Measurements from ENCODE around the gene CLEC16A.

Gene CLEC16A

GRCh38 chr16:11049396-11050059 lies 105.2 kb downstream of the CLEC16A start:
- no peak for DNase-seq

DNA sequence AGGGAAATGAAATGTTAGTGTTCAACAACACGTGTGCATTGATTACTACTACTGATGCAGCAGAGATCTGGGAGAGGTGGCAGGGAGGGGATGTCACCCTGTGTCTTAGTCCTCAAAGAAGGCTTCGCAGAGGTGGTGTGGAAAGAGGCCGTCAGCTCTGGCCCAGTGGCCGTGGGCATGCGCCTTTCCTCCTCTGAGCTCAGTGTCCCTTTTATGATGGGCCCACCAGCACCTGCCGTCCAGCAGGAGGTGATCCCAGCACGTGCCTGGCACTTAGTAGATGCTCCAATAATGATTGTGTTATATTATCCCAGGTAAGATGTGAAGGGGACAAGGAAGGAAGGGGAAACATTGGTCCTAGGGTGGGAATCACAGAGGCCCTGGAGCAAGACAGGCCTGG lies 106.2 kb downstream of the CLEC16A start:
- no peak for DNase-seq

DNA sequence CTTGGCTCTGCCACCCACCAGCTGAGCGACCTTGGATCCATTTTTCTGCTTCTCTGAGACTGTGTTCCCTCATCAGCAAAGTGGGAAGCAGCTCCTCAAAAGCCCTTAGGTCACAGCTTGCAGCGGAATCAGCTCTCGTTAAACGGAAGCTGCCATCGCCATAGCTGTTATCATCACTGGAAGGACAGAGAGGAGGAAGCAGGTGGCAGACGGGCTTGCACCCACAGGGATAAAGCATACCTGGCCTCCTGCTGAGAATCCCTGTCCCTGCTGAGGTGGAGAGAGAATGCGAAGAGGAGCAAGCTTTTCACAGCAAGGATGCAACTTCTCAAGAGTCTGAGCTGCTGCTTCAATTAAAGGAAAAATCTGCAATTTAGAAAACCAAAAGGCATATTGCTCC lies 106.6 kb downstream of the CLEC16A start:
- DNase-seq = no peak

GRCh38 chr16:11051430-11051829 lies 107.1 kb downstream of the CLEC16A start:
- no peak for DNase-seq

DNA sequence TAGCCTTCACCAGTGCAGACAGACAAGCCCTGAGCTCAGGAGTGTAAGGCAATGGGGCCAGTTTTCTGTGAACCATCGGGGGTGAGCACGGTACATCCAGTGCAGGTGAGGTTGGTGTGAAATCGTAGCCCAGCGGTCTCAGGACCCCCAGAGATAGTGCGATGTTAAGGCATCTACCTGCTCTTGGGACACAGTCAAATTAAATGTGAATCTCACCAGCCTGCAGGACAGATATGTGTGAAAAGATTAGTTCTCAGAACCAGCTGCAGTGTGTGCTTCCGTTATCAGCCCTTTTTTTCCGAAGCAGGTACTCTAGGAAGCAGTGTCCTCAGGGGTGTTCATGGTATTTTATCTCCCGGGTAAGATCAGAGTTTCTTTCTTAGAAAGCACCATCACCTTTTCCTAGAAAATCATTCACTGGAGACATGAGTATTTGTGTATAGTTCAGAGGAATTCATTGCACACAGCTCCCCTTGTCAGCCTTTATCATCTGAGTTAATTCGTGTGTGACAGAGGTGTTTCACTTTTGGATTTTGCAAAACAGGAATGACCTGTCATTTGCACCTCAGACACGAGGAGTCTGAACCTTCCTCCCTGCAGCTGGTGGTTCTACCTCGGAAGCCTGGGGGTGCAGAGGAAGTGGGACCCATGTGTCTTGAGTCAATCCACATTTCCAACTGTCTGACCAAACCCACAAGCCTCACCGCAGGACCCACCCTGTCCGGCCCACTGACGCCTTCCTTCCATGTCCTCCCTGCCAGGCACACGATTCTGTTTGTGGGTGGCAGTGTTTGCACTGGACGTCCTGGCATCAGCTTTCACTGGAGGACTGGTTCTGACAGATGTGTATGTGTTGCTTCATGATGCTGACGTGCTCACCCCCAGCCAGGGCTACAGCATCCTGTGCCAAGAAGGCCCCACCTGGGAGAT lies 107.8 kb downstream of the CLEC16A start:
- DNase-seq = peak; percentile 47

- no peak for DNase-seq
Measured at GRCh38 chr16:11053916-11054460, 109.6 kb downstream of the CLEC16A start.

GRCh38 chr16:11056090-11056992 lies 112.0 kb downstream of the CLEC16A start:
- no peak for DNase-seq

GRCh38 chr16:11056993-11057649 lies 112.8 kb downstream of the CLEC16A start:
- DNase-seq = no peak

DNA sequence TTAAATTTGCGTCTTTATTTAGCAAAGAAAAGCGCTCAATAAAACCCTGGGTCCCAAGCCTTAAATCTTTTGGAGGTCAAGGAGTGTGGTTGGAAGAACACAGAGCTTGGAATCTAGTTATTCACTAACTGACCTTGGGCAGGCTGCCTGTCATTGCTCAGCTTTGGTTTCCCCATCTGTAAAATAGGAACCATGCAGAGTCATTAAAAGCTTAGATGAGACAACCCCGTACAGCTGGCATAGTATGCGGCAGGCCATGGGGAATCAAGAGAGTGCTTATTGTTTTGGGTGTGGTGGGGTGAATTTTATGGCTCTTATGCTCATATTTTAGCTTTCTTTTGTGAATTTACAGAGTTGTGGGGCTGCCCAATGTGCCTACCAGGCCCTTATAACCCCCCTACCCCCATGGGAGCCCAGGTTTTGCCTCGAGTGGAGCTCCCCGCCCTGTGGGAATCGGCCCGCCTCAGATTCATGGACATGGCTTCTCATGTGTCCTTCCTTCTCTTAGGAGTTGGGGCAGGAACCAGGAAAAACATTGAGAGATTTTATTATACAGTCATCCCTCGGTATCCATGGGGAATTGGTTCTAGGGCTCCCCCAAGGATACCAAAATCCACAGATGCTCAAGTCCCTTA lies 113.5 kb downstream of the CLEC16A start:
- DNase-seq = no peak

DNA sequence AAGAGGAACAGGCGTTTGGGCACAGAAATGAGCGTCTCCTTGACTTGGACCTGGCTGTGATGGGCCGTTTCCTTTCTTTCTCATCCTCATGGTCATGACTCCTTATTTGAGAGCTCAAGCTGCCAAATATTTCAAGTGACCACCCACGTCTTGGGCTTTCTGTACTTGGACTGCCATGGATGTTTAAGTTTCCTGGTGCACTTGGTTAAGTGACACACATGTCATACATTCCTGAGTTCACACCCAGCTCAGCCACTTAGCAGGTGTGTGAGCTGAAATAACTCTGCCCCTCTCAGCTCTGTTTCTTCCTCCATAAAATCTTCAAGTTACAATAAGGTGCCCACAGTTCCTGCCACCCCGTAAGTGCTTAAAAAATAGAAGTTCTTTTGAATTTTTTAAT lies 114.5 kb downstream of the CLEC16A start:
- DNase-seq = no peak

DNA sequence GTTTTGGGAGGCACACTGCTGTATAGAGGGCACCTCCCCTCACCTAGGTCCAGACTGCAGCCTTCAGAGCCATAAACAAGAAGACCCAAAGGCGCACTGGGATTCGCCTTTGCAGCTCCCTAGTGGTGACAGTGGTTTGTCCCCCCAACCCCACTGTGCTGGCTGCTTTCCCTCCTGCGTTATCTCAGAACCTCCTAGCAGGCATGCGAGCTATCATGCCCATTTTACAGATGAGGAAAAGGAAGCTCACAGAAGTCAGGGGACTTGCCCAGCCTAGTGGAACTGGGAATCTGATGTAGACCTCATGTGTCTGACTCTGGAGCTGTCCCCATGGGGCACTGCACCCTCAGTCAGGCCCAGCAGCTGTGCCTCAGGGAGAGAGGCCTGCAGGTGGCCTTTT lies 115.2 kb downstream of the CLEC16A start:
- no peak for DNase-seq

DNA sequence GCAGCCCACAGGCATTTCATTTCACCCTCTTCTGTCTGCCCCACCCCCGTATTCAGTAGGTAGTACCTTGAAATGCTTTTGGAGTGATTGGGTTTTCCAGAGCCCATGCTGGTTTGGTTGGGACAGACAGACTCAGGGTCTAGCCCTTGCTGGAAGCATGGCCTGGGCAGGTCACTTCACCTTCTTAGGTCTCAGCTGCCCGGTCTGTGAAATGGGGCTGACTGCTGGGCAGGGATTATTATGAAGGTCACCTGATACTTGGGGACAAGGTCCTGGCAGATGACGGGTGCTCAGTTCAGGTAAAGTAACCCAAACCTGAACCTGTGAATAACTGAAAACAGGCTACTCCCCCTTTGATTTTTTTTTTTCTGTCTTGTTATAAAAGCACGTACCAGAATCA lies 116.0 kb downstream of the CLEC16A start:
- no peak for DNase-seq

DNA sequence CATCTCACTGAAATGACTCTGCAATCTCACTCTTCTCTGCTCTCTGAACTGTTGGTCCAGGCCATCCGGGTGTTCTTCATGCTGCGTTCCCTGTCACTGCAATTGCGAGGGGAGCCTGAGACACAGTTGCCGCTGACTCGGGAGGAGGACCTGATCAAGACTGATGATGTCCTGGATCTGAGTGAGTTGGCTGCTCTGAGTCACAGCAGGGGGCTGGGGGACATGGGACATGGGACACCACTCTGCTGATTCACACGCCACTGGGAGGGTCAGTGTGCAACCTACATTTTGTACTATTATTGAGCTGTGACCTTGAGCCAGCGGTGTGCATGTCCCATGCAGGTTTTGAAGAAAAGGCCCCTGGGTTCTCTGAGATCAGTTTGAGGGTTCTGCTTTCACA lies 116.5 kb downstream of the CLEC16A start:
- DNase-seq = no peak

DNA sequence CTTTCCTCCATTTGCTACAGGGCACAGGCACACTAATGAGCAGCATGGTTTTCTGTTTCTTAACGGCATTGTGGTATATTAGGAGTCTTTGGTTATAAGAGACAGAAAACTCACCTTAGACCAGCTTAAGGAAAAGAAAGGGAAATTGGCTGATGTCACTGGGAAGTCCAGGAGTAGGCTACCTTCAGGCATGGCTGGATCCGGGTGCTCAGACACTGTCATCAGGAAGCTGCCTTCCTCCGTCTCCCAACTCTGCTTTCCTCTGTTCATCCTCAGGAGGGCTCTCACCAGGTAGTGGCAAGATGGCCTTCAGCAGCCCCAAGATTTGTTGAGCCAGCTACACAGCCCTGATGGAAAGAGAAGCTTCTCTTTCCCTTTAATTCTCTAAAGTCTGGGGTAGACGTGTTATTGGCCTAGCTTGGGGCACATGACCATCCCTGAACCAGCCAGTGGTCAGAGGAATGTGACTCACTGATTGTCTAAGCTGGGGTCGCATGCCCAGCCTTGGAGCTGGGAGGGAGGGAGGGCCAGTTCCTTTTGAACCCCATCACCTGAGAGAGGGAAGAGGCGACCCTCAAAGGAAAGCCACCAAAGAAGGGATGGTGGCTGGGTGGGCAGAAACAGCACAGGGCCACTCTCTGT lies 117.4 kb downstream of the CLEC16A start:
- DNase-seq = no peak

- DNase-seq = no peak
Measured at GRCh38 chr16:11063448-11064201, 119.3 kb downstream of the CLEC16A start.

- no peak for DNase-seq
Measured at GRCh38 chr16:11064202-11064540, 119.8 kb downstream of the CLEC16A start.

- no peak for DNase-seq
Measured at GRCh38 chr16:11064851-11065250, 120.5 kb downstream of the CLEC16A start.

DNA sequence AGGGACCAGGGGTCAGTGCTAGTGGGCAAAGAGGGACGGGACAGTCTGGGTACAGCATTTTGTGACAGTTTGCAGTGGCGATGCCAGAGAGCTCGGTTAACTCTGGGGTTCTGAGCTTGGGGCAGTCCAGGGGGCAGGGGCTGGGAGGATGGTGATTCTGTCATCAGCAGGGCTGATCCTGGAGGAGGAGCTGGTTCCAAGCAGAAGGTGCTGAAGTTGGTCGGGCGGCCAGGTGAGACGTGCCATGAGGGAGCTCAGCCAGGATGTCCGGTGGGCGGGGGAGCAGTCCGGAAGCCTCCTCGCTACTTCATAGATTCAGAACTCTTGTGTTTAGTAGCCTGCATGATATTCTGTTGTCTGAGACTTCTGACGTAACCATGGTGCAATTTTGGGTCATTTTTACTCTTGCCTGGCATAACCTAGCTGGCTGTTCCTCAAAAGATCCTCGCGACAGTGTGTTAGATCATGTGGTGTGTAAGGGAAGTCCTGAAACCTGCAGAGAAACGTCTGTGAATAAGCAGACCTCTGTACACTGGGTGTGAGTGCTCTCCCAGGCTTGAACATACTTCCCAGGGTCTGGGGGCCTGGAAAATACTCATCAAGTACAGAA lies 122.0 kb downstream of the CLEC16A start:
- no peak for DNase-seq

DNA sequence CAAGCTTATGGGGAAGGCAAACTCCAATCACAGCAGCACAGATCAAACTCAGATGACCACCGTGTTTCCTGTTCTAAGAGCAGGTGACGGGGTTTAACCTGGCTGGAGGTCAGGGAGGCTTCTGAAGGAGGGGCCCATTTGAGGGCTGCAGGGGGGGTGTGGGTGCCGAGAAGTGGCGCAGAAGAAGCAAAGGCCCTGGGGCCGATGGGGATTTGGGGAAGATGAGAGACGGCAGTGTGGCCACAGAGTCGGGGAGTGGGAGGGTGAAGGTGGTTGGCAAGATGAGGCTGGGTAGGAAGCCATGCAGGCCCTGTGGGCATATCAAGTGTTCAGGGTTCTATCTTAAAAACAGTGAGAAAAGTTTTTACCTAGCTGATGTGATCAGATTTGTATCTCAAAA lies 122.9 kb downstream of the CLEC16A start:
- DNase-seq = no peak

GRCh38 chr16:11067697-11068141 lies 123.4 kb downstream of the CLEC16A start:
- DNase-seq = no peak

Measured in CD4-positive, alpha-beta T cell treated with Interleukin-15 for 1 hour (primary cell).